GM18498 (cell line): ENCODE data around the gene TIMM50.

Source experiments
- ATAC-seq: cut with Tn5 transposase; IDR thresholded peaks from one replicate; pipeline ENCODE4 v1.9.1; 2021; ENCODE audit warnings: mild to moderate bottlenecking, moderate library complexity; ENCODE audit not compliant: unreplicated experiment

The TIMM50 gene

DNA sequence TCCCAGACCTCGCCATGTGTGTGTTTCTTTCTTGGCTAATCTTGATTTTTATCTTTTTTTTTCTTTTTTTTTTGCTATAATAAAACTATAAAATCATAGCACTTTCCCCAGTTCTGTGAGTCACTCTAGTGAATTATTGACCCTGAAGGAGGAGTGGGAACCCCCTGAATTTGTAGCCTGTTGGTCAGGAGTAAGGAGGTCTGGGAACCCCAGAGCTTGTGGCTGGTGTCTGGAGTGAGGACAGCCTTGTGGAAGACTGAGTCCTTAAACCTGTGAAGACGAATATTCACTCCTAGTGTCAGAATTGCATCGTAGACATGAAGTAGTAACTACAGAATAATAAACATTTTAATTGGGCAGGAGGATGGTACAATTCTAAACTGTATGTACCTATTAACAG, 44.6 kb downstream of the TIMM50 start:
- ATAC-seq: no peak

DNA sequence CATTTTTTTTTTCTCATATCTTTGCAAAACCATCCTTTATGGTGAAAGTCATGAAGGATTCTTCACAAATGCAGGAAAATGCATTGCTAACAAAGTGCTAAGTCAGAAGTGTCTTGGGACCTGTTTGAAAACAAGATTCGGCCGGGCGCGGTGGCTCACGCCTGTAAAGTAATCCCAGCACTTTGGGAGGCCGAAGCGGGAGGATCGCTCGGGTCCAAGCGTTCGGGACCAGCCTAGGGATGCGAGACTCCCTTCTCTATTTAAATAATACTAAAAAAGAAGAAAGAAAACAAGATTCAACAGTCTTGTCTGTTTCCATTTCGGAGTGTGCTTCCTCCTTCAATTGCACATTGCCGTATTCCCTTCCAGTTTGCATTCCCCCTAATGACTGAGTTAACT, 51.2 kb downstream of the TIMM50 start:
- ATAC-seq: no peak

DNA sequence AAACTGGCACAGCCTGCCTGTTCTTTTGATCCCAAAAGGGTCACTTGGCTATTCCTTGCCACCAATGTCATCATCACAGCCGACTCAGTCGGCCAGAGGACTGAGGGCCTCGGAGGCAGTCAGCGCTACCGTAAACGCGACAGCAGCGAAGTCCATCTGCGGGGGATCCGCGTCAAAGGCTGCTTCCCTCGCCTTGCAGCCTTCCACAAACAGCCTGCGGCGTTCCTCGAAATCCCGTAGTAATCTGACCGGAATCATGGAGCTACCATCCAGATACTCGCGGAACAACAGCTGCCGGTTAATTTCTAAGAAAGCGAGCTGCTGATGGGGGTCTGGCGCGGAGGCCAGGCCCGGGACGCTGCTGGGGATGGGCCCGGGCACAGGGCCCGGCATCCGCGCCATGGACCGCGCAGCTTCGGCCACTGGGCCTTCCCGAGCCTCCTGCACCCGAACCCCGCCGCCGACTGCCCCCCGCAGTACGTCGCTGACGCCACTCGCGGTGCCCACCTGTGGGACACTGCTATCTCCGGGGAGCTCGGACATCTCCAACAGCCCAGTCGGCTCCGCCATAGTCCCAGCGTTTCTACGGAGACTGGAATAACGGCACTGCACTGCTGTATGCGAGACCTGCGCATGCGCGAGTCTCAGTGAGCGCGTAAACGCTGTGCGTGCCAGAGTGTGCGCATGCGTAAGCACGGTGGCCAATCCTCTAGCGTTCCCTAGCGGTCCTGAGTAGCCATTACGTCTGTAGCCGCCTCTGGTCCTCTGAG, 51.8 kb downstream of the TIMM50 start, which contains the start of gene EID2B:
Gene EID2B, minus strand, starts transcription at position 620 of the 770 bp plus-strand sequence. Its CDS starts 50 bp downstream, at position 570.
- ATAC-seq: peak; percentile 92

GRCh38 chr19:39533003-39533512, 52.4 kb downstream of the TIMM50 start:
- no peak for ATAC-seq

DNA sequence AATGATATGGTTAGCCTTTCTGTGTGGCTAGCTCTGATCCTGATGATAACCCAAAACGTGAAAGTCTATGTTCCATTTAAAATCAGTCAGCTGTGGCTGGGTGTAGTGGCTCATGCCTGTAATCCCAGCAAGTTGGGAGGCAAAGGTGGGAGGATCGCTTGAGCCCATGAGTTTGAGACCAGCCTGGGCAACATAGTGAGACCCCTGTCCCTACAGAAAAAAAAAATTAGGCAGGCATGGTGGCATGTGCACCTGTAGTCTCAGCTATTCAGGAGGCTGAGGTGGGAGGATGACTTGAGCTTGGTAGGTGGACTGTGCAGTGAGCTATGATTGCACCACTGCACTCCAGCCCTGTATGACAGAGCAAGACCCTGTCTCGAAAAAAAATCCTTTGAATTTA, 53.2 kb downstream of the TIMM50 start:
- ATAC-seq: no peak

DNA sequence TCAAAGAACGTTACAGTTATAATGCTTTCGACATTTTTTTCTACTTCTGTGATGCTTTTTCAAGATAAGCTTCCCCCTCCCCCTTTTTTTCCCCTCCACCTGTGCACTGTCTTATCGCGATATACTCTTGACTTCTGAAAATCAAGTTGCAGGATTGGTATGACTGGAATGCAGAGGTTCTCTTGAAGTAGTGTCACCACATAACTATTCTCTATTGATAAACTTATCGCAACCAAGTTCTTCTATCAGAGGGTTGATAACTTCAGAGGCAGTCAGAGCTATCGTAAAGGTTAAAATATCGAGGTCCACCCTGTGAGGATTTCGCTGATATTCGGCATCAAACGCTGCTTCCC, 58.5 kb downstream of the TIMM50 start:
- ATAC-seq: no peak

DNA sequence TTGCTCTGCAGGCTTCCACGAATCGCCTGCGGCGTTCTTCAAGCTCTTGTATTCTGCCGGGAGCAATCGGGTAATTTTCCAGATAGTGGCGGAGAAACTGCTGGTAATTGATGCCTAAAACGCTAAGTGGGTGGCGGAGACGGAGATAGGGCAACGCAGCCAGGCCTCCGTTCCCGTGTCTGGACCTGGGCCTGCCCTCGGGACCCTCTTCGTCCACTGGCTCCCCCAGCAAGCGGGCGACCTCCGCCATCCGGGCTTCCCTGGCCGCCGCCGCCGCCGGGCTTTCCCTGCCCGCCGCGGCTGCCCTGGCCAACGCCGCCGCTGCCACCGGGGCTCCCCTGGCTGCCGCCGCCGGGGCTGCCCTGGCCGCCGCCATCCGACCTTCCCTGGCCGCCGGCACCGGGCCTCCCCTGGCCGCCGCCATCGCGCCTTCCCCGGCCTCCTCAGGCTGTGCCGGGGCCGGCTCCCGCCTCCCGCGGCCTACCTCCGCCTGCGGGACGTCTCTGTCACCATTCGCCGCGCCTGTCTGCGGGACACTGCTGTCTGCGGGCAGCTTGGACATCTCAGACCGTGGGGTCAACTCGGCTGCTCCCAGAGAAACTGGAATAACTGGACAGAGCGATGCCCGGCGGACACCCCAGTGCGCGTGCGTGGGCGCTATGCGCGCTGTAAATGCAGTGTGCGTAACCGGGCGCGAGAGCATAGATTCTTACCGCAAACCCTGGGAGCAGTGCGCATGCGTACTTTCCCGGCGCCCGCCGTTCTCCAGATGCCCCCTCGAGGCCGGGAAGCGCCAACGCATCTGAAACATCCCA, 59.1 kb downstream of the TIMM50 start, which contains the start of gene EID2:
Gene EID2, minus strand, starts transcription at position 644 of the 815 bp plus-strand sequence. Its CDS starts 82 bp downstream, at position 562.
- ATAC-seq: peak; percentile 90

- ATAC-seq: no peak
Measured at GRCh38 chr19:39540333-39540673, 59.7 kb downstream of the TIMM50 start.
